Liver (tissue), 9 donors: Measurements from ENCODE around the gene OR56B1. TPM values are rescaled to one million over a fixed set of nuclear protein-coding genes. Genes with fewer than 3 reads are reported as not detected.

Experiments used
- DNase-seq: peaks from one replicate; pipeline ENCODE4 v3.0.0-alpha.2; 2017; ENCODE audit warnings: low spot score
- H3K27ac ChIP-seq, 2 donors: one replicate each; pipeline ENCODE4 v1.7.0; 2013; ENCODE audit warnings: inconsistent platforms in 2 of 2, low read length in 2 of 2, control low read depth in 1 of 2, low read depth in 1 of 2, mild to moderate bottlenecking in 1 of 2
- H3K27me3 ChIP-seq, 4 donors: one replicate each; pipeline versions ENCODE4 v1.6.1 to v1.7.0; 2013; ENCODE audit warnings: low read length in 3 of 4, inconsistent platforms in 1 of 4, mild to moderate bottlenecking in 1 of 4, moderate library complexity in 1 of 4; ENCODE audit not compliant: control insufficient read depth in 4 of 4, insufficient read depth in 4 of 4
- H3K36me3 ChIP-seq, 4 donors: one replicate each; pipeline versions ENCODE4 v1.6.1 to v1.7.0; 2013; ENCODE audit warnings: low read length in 3 of 4, mild to moderate bottlenecking in 3 of 4, low read depth in 1 of 4, moderate library complexity in 1 of 4; ENCODE audit not compliant: control insufficient read depth in 4 of 4, insufficient read depth in 3 of 4
- H3K4me1 ChIP-seq, 4 donors: one replicate each; pipeline versions ENCODE4 v1.6.1 to v1.7.0; 2013; ENCODE audit warnings: low read length in 3 of 4, mild to moderate bottlenecking in 3 of 4, moderate library complexity in 1 of 4; ENCODE audit not compliant: control insufficient read depth in 4 of 4, insufficient read depth in 4 of 4
- H3K4me3 ChIP-seq, 3 donors: one replicate each; pipeline versions ENCODE4 v1.6.1 to v1.7.0; 2013; ENCODE audit warnings: low read length in 3 of 3, control low read depth in 1 of 3, low read depth in 1 of 3, mild to moderate bottlenecking in 1 of 3
- H3K9ac ChIP-seq, 2 donors: one replicate each; pipeline ENCODE4 v1.7.0; 2013; ENCODE audit warnings: low read length in 2 of 2, mild to moderate bottlenecking in 2 of 2, moderate library complexity in 2 of 2, control low read depth in 1 of 2, low read depth in 1 of 2
- H3K9me3 ChIP-seq, 4 donors: one replicate each; pipeline versions ENCODE4 v1.6.1 to v1.7.0; 2013; ENCODE audit warnings: low read length in 3 of 4; ENCODE audit not compliant: control insufficient read depth in 4 of 4
- CTCF ChIP-seq: fragments of 150-350 bp; IDR thresholded peaks from 2 replicates; pipeline ENCODE4 v1.5.1; 2017; ENCODE audit warnings: improper control_type of control experiment, low read depth, low read length; ENCODE audit not compliant: missing input control
- EGR1 ChIP-seq, 2 donors: IDR thresholded peaks; 2 replicates each; pipeline ENCODE4 v1.6.1; 2016 to 2018; ENCODE audit warnings: antibody characterized with exemption in 2 of 2, low read depth in 2 of 2
- FOXA2 ChIP-seq: IDR thresholded peaks from 2 replicates; pipeline ENCODE4 v1.6.1; 2016; ENCODE audit warnings: antibody characterized with exemption
- GABPA ChIP-seq, 2 donors: IDR thresholded peaks in 1 of 2; conservative IDR thresholded peaks in 1 of 2; 2 replicates each; pipeline ENCODE4 v1.6.1; 2016; ENCODE audit warnings: antibody characterized with exemption in 2 of 2, mild to moderate bottlenecking in 1 of 2, moderate library complexity in 1 of 2
- HNF4A ChIP-seq, 2 donors: conservative IDR thresholded peaks; 2 replicates each; pipeline ENCODE4 v1.6.1; 2016; ENCODE audit warnings: antibody characterized with exemption in 2 of 2, mild to moderate bottlenecking in 2 of 2
- HNF4G ChIP-seq: IDR thresholded peaks from 2 replicates; pipeline ENCODE4 v1.6.1; 2016; ENCODE audit warnings: antibody characterized with exemption
- JUND ChIP-seq, 2 donors: IDR thresholded peaks; 2 replicates each; pipeline ENCODE4 v1.6.1; 2016; ENCODE audit warnings: antibody characterized with exemption in 2 of 2
- NR2F2 ChIP-seq: IDR thresholded peaks from 2 replicates; pipeline ENCODE4 v1.6.1; 2016; ENCODE audit warnings: antibody characterized with exemption
- RAD21 ChIP-seq, 2 donors: IDR thresholded peaks; 2 replicates each; pipeline ENCODE4 v1.6.1; 2016; ENCODE audit warnings: antibody characterized with exemption in 2 of 2, mild to moderate bottlenecking in 2 of 2
- REST ChIP-seq: IDR thresholded peaks from 2 replicates; pipeline ENCODE4 v1.6.1; 2016; ENCODE audit warnings: antibody characterized with exemption, mild to moderate bottlenecking
- RXRA ChIP-seq, 2 donors: IDR thresholded peaks; 2 replicates each; pipeline ENCODE4 v1.6.1; 2017 to 2018; ENCODE audit warnings: antibody characterized with exemption in 2 of 2, mild to moderate bottlenecking in 1 of 2
- SP1 ChIP-seq: IDR thresholded peaks from 2 replicates; pipeline ENCODE4 v1.6.1; 2018; ENCODE audit warnings: antibody characterized with exemption, mild to moderate bottlenecking
- TAF1 ChIP-seq: conservative IDR thresholded peaks from 2 replicates; pipeline ENCODE4 v1.6.1; 2016; ENCODE audit warnings: antibody characterized with exemption, mild to moderate bottlenecking
- YY1 ChIP-seq: IDR thresholded peaks from 2 replicates; pipeline ENCODE4 v1.6.1; 2016; ENCODE audit warnings: antibody characterized with exemption, mild to moderate bottlenecking
- ZBTB33 ChIP-seq: IDR thresholded peaks from 2 replicates; pipeline ENCODE4 v1.6.1; 2016; ENCODE audit warnings: antibody characterized with exemption
- WGBS: extraction: QIAGEN DNeasy Blood & Tissue Kit; methylation state at CpG from one replicate; pipeline ENCODE4 v1.1.7; 2013; 5-methylcytosine and 5-hydroxymethylcytosine counted together
- polyA plus RNA-seq, 2 donors: library from polyadenylated mRNA; stranded (reverse) in 1 of 2; unstranded in 1 of 2; fragments of 200-250 nt in 1 of 2; fragments of >200 nt in 1 of 2; fragmentation: Nextera tagmentation in 1 of 2; extraction: Ambion mirVana in 1 of 2; gene quantifications; one replicate each; pipeline versions ENCODE4 v1.2.1 to v1.2.3, GENCODE V29; 2013 to 2015
- total RNA-seq, 2 donors: library from RNA; depleted of rRNA; stranded (reverse); fragments of >200 nt; gene quantifications; one replicate each; pipeline ENCODE4 v1.2.3, GENCODE V29; 2014
- TF ChIP-seq, protein P1 (sequence below): IDR thresholded peaks from 2 replicates; pipeline ENCODE4 v1.6.1; 2016; ENCODE audit warnings: antibody characterized with exemption
- TF ChIP-seq, protein P2 (sequence below): IDR thresholded peaks from 2 replicates; pipeline ENCODE4 v1.6.1; 2016; ENCODE audit warnings: antibody characterized with exemption
- donor health status: healthy.
- donor health status: healthy.
- donor health status: healthy.
- donor health status: healthy.
- donor health status: healthy.

OR56B1 gene
- total and polyA plus RNA-seq, 4 donors, result not detected

- no peaks in the 10 kb centered on the region for H3K36me3 ChIP-seq
- 92% methylated on average over 1 of the region's 1 CpG for WGBS
- DNase-seq, result no peak
- H3K27me3 ChIP-seq, result peaks cover 0 to 9% (median 0%) of the 10 kb centered on the region in 4 donors
- no peak within 1 kb of the TSS for H3K4me3 ChIP-seq
- H3K9me3 ChIP-seq, result no peaks in the 10 kb centered on the region
- H3K4me1 ChIP-seq, result no peaks in the 10 kb centered on the region
- H3K27ac ChIP-seq, result no peak within 1 kb of the TSS
- H3K9ac ChIP-seq, result no peak within 1 kb of the TSS
- TF ChIP-seq REST (no peak), GABPA (IDR thresholded peaks at IDR 0.05 in 1 of 2, conservative IDR thresholded peaks at IDR 0.05 in 1 of 2) (no peak), JUND (IDR thresholded peaks at IDR 0.05) (no peak), RXRA (IDR thresholded peaks at IDR 0.05) (no peak), FOXA2 (no peak), EGR1 (IDR thresholded peaks at IDR 0.05; ENCODE audit: low read depth in 2 of 2) (no peak), ZBTB33 (no peak), TAF1 (no peak), RAD21 (IDR thresholded peaks at IDR 0.05) (no peak), CTCF (no peak), HNF4G (no peak), NR2F2 (no peak), YY1 (no peak)
- TF ChIP-seq, protein P1, sequence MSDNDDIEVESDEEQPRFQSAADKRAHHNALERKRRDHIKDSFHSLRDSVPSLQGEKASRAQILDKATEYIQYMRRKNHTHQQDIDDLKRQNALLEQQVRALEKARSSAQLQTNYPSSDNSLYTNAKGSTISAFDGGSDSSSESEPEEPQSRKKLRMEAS, result no peak
- TF ChIP-seq, protein P2, sequence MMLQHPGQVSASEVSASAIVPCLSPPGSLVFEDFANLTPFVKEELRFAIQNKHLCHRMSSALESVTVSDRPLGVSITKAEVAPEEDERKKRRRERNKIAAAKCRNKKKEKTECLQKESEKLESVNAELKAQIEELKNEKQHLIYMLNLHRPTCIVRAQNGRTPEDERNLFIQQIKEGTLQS, result no peak
Observed at GRCh38 chr11:5753943-5754342, 17.7 kb downstream of the OR56B1 start, which contains the start of gene OR52N4. OR52N4 (plus strand) TSS chr11:5754243; CDS start chr11:5754741, 498 bp downstream.

DNA sequence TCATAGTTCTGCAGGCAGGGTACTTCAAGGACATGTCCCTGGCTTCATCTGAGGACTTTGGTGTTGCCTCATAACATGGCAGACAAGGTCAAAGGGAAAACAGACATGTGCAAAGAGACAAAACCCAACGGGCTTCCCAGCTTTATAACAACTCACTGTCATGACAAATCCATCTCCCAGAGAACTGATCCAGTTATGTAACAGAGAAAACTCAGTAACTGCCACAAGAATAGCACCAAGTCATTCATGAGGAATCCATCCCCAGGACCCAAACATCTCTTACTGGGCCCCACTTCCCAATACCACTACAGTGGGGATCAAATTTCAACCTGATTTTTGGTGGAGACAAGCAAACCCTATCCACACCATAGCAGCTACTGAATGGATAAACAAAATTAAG is 30.8 kb downstream of the OR56B1 start:
- no peaks in the 10 kb centered on the region for H3K9me3 ChIP-seq
- H3K27me3 ChIP-seq, result no peaks in the 10 kb centered on the region
- H3K4me1 ChIP-seq, result no peaks in the 10 kb centered on the region
- no peaks in the 10 kb centered on the region for H3K36me3 ChIP-seq
- no peak overlapping the region for H3K4me3 ChIP-seq
- no peak for DNase-seq
- TF ChIP-seq RXRA (IDR thresholded peaks at IDR 0.05) (no peak), NR2F2 (no peak), RAD21 (IDR thresholded peaks at IDR 0.05) (no peak), JUND (IDR thresholded peaks at IDR 0.05) (no peak), HNF4A (conservative IDR thresholded peaks at IDR 0.05) (no peak), SP1 (no peak)
- TF ChIP-seq, protein P2, result no peak
- TF ChIP-seq, protein P1, result no peak
- no peak overlapping the region for H3K27ac ChIP-seq
- WGBS, result 22% methylated on average over 1 of the region's 1 CpG
- no peak overlapping the region for H3K9ac ChIP-seq
